ENCODE measurements around the gene NAV1. TPM values are rescaled to one million over a fixed set of nuclear protein-coding genes. Genes with fewer than 3 reads are reported as not detected.

The NAV1 gene
- total and polyA plus RNA-seq, 2 of the 8 experiments (the other 6 are each of a cell fraction or from before 2014, with no cell fraction given) = 9.9 to 42.7 TPM

DNA sequence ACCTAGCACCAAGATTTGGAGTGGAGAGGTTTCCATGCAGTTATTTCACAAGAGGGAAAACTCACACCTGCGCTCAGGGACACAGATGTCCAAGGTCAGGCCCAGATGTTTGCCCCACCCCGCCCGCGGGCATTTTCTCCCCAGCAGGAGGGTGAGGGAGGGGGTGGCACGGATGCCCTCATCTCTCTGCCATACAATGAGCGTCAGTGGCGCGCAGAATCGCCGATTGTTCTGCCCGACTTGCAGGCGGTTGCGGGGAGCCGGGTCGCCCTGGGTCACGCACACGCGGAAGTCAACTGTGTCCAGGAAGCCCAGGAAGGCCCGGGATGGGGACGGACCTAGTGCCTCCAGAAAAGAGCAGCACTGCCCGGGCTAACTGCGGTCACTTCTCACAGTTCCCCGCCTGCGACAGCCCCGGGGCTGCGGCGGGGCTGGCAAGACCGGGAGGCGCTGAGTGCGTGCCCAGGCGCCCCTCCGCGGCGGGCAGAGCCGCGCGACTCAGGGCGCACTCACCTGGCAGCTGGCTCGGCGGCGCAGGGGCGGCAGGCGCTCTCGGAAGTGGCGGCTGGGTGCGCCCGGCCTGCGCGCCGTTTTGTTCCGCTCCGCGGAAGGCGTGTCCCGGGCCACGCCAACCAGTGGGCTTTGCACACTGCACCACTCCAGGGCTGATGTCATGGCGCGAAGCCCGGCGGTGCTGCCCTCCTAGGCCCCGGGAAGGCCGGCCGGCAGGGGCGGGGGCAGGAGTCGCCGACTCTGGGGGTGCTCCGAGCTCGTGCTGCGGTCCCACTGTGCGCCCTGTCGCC is 32.2 kb upstream of the NAV1 start, which contains the start of gene CSRP1 (continued):
- peak in 1 of 3 experiments; percentile 8; a peak in 1 of 4 replicates for TF ChIP-seq CTCF (IDR thresholded peaks at IDR 0.05; ENCODE audit: control extremely low read depth in 1 of 3, insufficient read depth in 1 of 3, low read depth in 1 of 3, low read length in 3 of 3)
- TF ChIP-seq CEBPB (IDR thresholded peaks at IDR 0.05; ENCODE audit: low read depth, low read length) = no peak
- TF ChIP-seq RNF2 (IDR thresholded peaks at IDR 0.05; ENCODE audit: borderline replicate concordance, low read depth, low read length, missing control alignments, poor library complexity, severe bottlenecking) = no peak
- TF ChIP-seq CBX8 (IDR thresholded peaks at IDR 0.05; ENCODE audit: borderline replicate concordance, low read depth, low read length) = no peak
- no peak for TF ChIP-seq TCF12 (IDR thresholded peaks at IDR 0.05; ENCODE audit: low read depth, low read length)
- TF ChIP-seq ASH2L (IDR thresholded peaks at IDR 0.05; ENCODE audit: low read length) = peak; percentile 43
- TF ChIP-seq TEAD4 (IDR thresholded peaks at IDR 0.05; ENCODE audit: low read depth, low read length) = no peak

All from H1 (cell line).